CD14-positive monocyte (primary cell): Measurements from ENCODE around the gene TLX3. TPM values are rescaled to one million over a fixed set of nuclear protein-coding genes. Genes with fewer than 3 reads are reported as not detected.

Source experiments
- DNase-seq, 3 donors: peaks; one replicate each; pipeline ENCODE4 v3.0.0-alpha.2; 2011 to 2022
- H2AFZ ChIP-seq: 2 replicates; pipeline ENCODE4 v1.6.0; 2012; ENCODE audit warnings: mild to moderate bottlenecking, low read depth, low read length, inconsistent platforms; ENCODE audit not compliant: insufficient read depth, poor library complexity, severe bottlenecking
- H3K27ac ChIP-seq, 2 donors: 1 replicate in 1 of 2; 2 replicates in 1 of 2; pipeline ENCODE4 v1.5.1; 2012 to 2013; ENCODE audit warnings: low read length in 2 of 2, control low read depth in 1 of 2, inconsistent platforms in 1 of 2, low read depth in 1 of 2, mild to moderate bottlenecking in 1 of 2
- H3K27me3 ChIP-seq, 2 donors: one replicate each; pipeline versions ENCODE4 v1.6.0 to v1.6.1; 2011 to 2013; ENCODE audit warnings: low read length in 2 of 2; ENCODE audit not compliant: control insufficient read depth in 2 of 2, insufficient read depth in 2 of 2
- H3K36me3 ChIP-seq, 2 donors: replicated peaks in 1 of 2; 1 replicate in 1 of 2; 2 replicates in 1 of 2; pipeline versions ENCODE4 v1.5.1 to v1.6.1; 2012 to 2013; ENCODE audit warnings: low read length in 2 of 2, control low read depth in 1 of 2, inconsistent platforms in 1 of 2, mild to moderate bottlenecking in 1 of 2; ENCODE audit not compliant: insufficient read depth in 2 of 2, control insufficient read depth in 1 of 2
- H3K4me1 ChIP-seq, 2 donors: 1 replicate in 1 of 2; 2 replicates in 1 of 2; pipeline versions ENCODE4 v1.5.1 to v1.6.1; 2012 to 2013; ENCODE audit warnings: low read length in 2 of 2, control low read depth in 1 of 2, inconsistent platforms in 1 of 2, mild to moderate bottlenecking in 1 of 2, moderate library complexity in 1 of 2; ENCODE audit not compliant: insufficient read depth in 2 of 2, control insufficient read depth in 1 of 2
- H3K4me2 ChIP-seq: replicated peaks from 2 replicates; pipeline ENCODE3; 2012; ENCODE audit warnings: low read length, moderate library complexity, mild to moderate bottlenecking; ENCODE audit not compliant: poor library complexity, severe bottlenecking; ENCODE audit errors: extremely low read depth
- H3K4me3 ChIP-seq, 3 experiments: fragments of 200-600 bp in 1 of 3; sonication (generic) in 1 of 3; replicated peaks in 1 of 3; 1 replicate in 2 of 3; 2 replicates in 1 of 3; pipeline ENCODE4 v1.5.1; 2011 to 2013; ENCODE audit warnings: low read length in 3 of 3, mild to moderate bottlenecking in 3 of 3, control low read depth in 2 of 3, low read depth in 2 of 3, inconsistent platforms in 1 of 3, moderate library complexity in 1 of 3
- H3K79me2 ChIP-seq: 2 replicates; pipeline ENCODE4 v1.6.0; 2012; ENCODE audit warnings: mild to moderate bottlenecking, control low read depth, inconsistent platforms, low read length, moderate library complexity; ENCODE audit not compliant: insufficient read depth
- H3K9ac ChIP-seq: 2 replicates; pipeline ENCODE4 v1.6.0; 2017; ENCODE audit warnings: low read length, mild to moderate bottlenecking; ENCODE audit not compliant: insufficient read depth, poor library complexity, severe bottlenecking
- H3K9me3 ChIP-seq, 2 donors: replicated peaks in 1 of 2; 1 replicate in 1 of 2; 2 replicates in 1 of 2; pipeline versions ENCODE4 v1.5.1 to v1.6.1; 2012 to 2013; ENCODE audit warnings: low read length in 2 of 2, control low read depth in 1 of 2; ENCODE audit not compliant: control insufficient read depth in 1 of 2, insufficient read depth in 1 of 2
- H4K20me1 ChIP-seq: 2 replicates; pipeline ENCODE4 v1.6.0; 2012; ENCODE audit warnings: mild to moderate bottlenecking, low read length, control low read depth, moderate library complexity; ENCODE audit not compliant: insufficient read depth
- H3K27ac Mint-ChIP-seq, 7 donors: one replicate each; pipeline ENCODE4 v1.8.0; 2020; ENCODE audit warnings: mild to moderate bottlenecking in 7 of 7, mixed read lengths in 7 of 7, moderate library complexity in 6 of 7, inconsistent platforms in 2 of 7
- H3K27me3 Mint-ChIP-seq, 3 donors: one replicate each; pipeline ENCODE4 v1.8.0; 2021 to 2022; ENCODE audit warnings: low read depth in 3 of 3, mild to moderate bottlenecking in 3 of 3, mixed read lengths in 3 of 3, moderate library complexity in 3 of 3, inconsistent platforms in 1 of 3
- H3K36me3 Mint-ChIP-seq, 2 donors: one replicate each; pipeline ENCODE4 v1.8.0; 2020; ENCODE audit warnings: mixed read lengths in 2 of 2, inconsistent platforms in 1 of 2, mild to moderate bottlenecking in 1 of 2
- H3K4me1 Mint-ChIP-seq: one replicate; pipeline ENCODE4 v1.8.0; 2020; ENCODE audit warnings: mild to moderate bottlenecking, mixed read lengths
- H3K4me3 Mint-ChIP-seq, 2 donors: one replicate each; pipeline ENCODE4 v1.8.0; 2020; ENCODE audit warnings: mild to moderate bottlenecking in 2 of 2, mixed read lengths in 2 of 2, moderate library complexity in 1 of 2
- H3K9me3 Mint-ChIP-seq, 7 donors: one replicate each; pipeline ENCODE4 v1.8.0; 2020 to 2022; ENCODE audit warnings: mixed read lengths in 7 of 7, mild to moderate bottlenecking in 6 of 7, moderate library complexity in 6 of 7, inconsistent platforms in 2 of 7
- WGBS: methylation state at CpG from one replicate; pipeline ENCODE4 v1.1.5; 2013; ENCODE audit warnings: missing lambda C conversion rate; ENCODE audit not compliant: insufficient coverage; 5-methylcytosine and 5-hydroxymethylcytosine counted together
- intact Hi-C, 2 donors: fragments of 100-400 bp; cut with micrococcal nuclease; formaldehyde crosslinking; loops; one replicate each; pipeline versions ENCODE4 v1.15.0 to v1.15.1; 2023
- polyA plus RNA-seq, 3 donors: library from polyadenylated mRNA; depleted of rRNA in 1 of 3; unstranded in 2 of 3; stranded (reverse) in 1 of 3; fragments of 300-500 nt in 2 of 3; fragments of >200 nt in 1 of 3; fragmentation: Illumina TruSeq in 2 of 3; gene quantifications; 1 replicate in 2 of 3; 2 replicates in 1 of 3; pipeline ENCODE4 v1.2.3, GENCODE V29; 2012 to 2021
- TF ChIP-seq, protein P1 (sequence below): fragments of 200-600 bp; IDR thresholded peaks from one replicate; pipeline ENCODE4 v1.8.0; 2022; ENCODE audit warnings: antibody characterized with exemption, mild to moderate bottlenecking

The TLX3 gene
- polyA plus RNA-seq, 3 donors, result not detected

DNA sequence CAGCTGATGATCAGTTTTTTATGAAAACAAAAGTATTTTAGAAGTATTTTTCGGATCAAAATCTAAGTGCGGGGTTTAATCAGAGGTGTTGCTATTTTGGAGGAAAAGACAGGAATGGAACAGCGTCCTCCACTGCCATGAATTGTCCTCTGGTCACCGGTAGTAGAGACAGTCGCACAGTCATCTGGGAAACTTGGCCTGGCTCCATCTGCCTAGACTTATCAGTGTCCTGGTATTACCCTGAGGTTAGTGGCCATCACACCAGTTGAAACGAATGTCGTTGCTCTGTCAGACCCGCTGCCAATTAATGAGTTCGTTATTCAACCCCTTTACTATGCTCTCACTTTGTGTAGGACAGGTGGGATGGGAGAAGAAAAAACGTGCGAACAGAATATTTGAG lies 8.2 kb downstream of the TLX3 start:
- H3K4me2 ChIP-seq, result no peak overlapping the region
- H3K79me2 ChIP-seq, result no peaks in the 10 kb centered on the region
- H4K20me1 ChIP-seq, result no peaks in the 10 kb centered on the region
- no peaks in the 10 kb centered on the region for H3K36me3 ChIP-seq
- Mint-ChIP-seq H3K27me3 (peaks cover 92 to 99% (median 97%) of the 10 kb centered on the region in 3 donors), H3K4me1 (peaks cover 28% of the 10 kb centered on the region), H3K27ac (no peak overlapping the region), H3K4me3 (peak overlapping the region in 1 of 2 donors; percentile 81), H3K9me3 (peaks cover 0 to 32% (median 17%) of the 10 kb centered on the region in 7 donors), H3K36me3 (peaks cover 0 to 7% of the 10 kb centered on the region in 2 donors)
- peaks cover 13 to 14% of the 10 kb centered on the region in 2 donors for H3K4me1 ChIP-seq
- no peak overlapping the region for H2AFZ ChIP-seq
- H3K4me3 ChIP-seq, result no peak overlapping the region
- WGBS, result 14% methylated on average over 5 of the region's 11 CpGs
- no peak overlapping the region for H3K9ac ChIP-seq
- no peak overlapping the region for H3K27ac ChIP-seq
- peaks cover 82 to 98% of the 10 kb centered on the region in 2 donors for H3K27me3 ChIP-seq
- DNase-seq, result no peak
- peaks cover 3 to 44% of the 10 kb centered on the region in 2 donors for H3K9me3 ChIP-seq
- intact Hi-C loops, result no loop called here
- TF ChIP-seq, protein P1, sequence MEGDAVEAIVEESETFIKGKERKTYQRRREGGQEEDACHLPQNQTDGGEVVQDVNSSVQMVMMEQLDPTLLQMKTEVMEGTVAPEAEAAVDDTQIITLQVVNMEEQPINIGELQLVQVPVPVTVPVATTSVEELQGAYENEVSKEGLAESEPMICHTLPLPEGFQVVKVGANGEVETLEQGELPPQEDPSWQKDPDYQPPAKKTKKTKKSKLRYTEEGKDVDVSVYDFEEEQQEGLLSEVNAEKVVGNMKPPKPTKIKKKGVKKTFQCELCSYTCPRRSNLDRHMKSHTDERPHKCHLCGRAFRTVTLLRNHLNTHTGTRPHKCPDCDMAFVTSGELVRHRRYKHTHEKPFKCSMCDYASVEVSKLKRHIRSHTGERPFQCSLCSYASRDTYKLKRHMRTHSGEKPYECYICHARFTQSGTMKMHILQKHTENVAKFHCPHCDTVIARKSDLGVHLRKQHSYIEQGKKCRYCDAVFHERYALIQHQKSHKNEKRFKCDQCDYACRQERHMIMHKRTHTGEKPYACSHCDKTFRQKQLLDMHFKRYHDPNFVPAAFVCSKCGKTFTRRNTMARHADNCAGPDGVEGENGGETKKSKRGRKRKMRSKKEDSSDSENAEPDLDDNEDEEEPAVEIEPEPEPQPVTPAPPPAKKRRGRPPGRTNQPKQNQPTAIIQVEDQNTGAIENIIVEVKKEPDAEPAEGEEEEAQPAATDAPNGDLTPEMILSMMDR, result no peak

DNA sequence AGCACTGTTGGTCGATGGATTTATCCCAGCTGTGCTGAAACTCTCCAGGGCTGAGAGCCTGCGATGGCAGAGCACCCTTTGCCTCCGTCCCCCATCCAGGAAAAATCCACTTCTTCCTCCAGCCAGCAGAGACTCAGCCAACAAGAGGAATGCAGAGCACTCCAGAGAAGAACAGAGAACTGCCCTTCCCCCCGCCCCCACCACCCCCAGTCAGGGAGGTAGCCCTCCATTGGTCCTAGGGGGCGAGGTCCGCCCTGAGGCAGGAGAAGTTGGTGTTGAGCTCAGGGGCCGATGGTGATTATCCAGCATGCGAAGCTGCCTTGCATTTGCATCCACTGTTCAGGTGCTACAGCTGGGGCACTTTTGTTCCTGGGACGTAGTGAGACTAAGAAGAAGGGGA lies 9.0 kb downstream of the TLX3 start:
- Mint-ChIP-seq H3K27ac (no peak overlapping the region), H3K4me1 (peaks cover 22% of the 10 kb centered on the region), H3K9me3 (peaks cover 0 to 27% (median 12%) of the 10 kb centered on the region in 7 donors), H3K4me3 (peak overlapping the region in 1 of 2 donors; percentile 81), H3K27me3 (peaks cover 85 to 96% (median 95%) of the 10 kb centered on the region in 3 donors), H3K36me3 (peaks cover 0 to 5% of the 10 kb centered on the region in 2 donors)
- H3K4me2 ChIP-seq, result no peak overlapping the region
- H3K36me3 ChIP-seq, result no peaks in the 10 kb centered on the region
- H3K79me2 ChIP-seq, result no peaks in the 10 kb centered on the region
- no peak overlapping the region for H3K9ac ChIP-seq
- H3K27ac ChIP-seq, result no peak overlapping the region
- DNase-seq, result no peak
- H3K27me3 ChIP-seq, result peaks cover 76 to 97% of the 10 kb centered on the region in 2 donors
- H3K9me3 ChIP-seq, result peaks cover 3 to 36% of the 10 kb centered on the region in 2 donors
- no peaks in the 10 kb centered on the region for H4K20me1 ChIP-seq
- 4% methylated on average over 8 of the region's 9 CpGs for WGBS
- H2AFZ ChIP-seq, result no peak overlapping the region
- intact Hi-C loops, result no loop called here
- no peak overlapping the region for H3K4me3 ChIP-seq
- TF ChIP-seq, protein P1, result no peak
- peaks cover 6% of the 10 kb centered on the region in 2 donors for H3K4me1 ChIP-seq
